ENCODE results near the gene AGK.
"Not testable (repeated sequence)": the region's sequence is repeated elsewhere in the genome, so short reads cannot be mapped to it uniquely, and the experiment has no call there.

Gene AGK

GRCh38 chr7:141686074-141686473 is 134.9 kb downstream of the AGK start:
- DNase-seq = no peak

- no peak for DNase-seq
These were observed 135.5 kb downstream of the AGK start for GRCh38 chr7:141686670-141687069.

GRCh38 chr7:141688043-141688442 is 136.8 kb downstream of the AGK start:
- DNase-seq = no peak

- DNase-seq = not testable (repeated sequence)
These were observed 138.0 kb downstream of the AGK start for GRCh38 chr7:141689072-141689825.

DNA sequence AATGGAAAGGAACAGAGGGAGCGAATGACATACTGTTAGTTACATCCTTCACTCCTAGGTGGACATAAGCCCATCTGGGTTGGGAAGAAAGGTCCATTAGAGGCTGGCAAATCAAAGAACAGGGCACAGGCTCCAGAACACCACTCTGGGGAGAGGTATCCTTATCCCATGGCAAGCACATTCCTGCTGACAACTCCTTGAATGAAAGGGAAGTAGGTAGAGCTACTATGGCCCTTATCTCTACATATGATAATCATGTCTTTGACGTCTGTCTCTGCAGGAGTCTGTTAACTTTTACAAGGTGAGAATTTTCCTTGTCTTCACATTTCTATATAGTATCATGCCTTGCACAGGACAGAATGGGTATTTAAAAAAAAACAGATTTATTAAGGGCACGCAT is 140.3 kb downstream of the AGK start:
- DNase-seq = no peak

DNA sequence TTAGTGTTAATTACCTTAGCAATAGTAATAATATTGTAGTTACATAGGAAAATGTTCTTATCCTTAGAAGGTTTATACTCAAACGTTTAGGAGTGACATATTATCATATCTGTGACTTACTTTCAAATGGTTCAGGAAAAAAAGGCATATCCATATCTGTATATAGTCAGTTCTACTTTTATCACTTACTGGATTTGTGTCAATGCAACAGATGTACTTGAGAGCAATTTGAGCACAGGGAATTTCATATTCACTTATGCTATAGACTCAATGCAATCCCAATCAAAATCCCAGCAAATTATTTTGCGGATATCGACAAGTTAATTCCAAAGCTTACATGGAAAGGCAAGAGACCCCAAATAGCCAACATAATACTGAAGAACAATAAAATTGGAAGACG is 140.8 kb downstream of the AGK start:
- DNase-seq = no peak

- DNase-seq = no peak
These were observed 141.9 kb downstream of the AGK start for GRCh38 chr7:141693082-141693481.

- no peak for DNase-seq
These were observed 144.6 kb downstream of the AGK start for GRCh38 chr7:141695803-141696289.

GRCh38 chr7:141696348-141696747 is 145.1 kb downstream of the AGK start:
- no peak for DNase-seq

DNA sequence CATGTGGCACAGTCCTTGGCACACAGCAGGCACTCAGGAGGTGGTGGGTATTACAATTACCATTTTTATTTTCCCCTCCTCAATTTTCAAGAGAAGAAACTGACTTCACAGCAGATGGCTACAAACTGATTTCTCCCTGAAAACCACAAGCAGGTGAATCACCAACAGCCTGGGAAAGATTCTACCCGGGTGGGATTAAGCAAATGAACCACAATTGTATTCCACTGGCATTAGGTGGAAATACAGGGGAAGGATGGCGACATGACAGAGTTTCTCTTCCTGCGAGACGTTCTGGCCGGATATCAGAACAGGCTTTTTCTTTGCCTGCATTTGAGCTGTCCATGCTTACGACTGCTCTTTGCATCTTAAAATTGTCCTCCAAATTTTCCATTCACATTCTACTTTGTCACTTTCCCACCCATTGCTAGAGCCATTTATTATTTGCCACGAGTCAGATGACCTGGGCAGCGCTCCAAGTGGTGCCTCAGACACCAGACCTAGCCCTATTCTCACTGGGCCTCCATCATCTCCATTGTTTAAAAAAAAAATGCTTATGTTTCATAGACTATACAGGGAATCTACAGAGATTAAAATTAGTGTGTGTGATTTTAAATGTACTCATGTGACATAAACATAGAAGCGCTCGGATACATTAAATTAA is 146.1 kb downstream of the AGK start:
- DNase-seq = no peak

- no peak for DNase-seq
These were observed 147.2 kb downstream of the AGK start for GRCh38 chr7:141698247-141699015.

- no peak for DNase-seq
These were observed 148.7 kb downstream of the AGK start for GRCh38 chr7:141699860-141700259.

- DNase-seq = no peak
These were observed 149.2 kb downstream of the AGK start for GRCh38 chr7:141700296-141700847.

DNA sequence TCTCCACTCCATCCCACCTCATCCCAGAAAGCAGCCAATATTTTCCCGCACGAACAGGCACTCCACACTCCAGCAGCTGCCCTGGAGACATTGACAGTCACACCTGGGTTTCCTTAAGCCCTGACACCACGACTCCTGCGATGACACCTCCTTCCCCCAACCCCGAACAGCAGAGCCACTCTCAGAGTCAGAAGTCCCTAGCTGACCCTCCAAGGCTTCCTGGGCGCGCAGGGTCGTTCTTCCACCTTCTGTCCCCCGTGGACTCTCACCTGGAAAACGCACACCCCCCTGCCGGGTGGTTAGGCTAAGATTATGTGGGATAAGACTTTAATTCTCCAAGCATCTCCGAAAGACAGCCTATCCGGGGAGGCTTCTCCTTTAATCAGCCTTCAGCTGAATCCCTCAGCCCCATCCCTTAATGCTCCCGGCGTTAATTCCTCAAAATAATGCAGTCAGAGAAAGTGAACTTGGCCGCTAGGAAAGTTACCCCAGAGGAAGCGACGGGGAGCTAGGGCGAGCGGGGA is 149.7 kb downstream of the AGK start:
- no peak for DNase-seq

DNA sequence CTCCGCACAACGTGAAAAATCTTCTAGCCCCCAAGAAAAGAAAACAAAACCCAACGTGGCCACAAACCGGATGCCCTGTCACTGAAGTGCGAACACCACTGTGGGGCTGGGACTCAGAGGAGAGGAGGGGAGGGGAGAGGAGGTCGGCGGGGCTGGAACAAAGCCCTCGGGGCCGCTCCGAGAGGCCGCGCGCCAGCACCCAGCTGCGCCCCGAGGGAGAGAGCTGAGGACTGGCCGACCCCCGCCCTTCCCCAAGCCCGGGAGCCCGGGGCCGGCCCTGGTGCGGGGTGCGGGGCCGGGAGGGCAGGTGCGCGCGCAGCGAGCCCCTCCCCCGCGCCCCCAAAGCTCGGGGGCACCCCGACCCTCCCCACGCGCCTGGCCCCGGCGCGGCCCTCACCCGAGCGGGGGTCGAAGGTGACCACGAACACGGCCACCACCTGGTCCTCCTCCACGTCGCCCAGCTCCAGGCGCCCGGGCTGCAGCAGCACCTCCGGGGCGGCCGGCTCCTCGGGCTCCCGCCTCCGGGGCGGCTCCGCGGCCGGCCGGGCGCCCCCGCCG is 150.4 kb downstream of the AGK start:
- no peak for DNase-seq

DNA sequence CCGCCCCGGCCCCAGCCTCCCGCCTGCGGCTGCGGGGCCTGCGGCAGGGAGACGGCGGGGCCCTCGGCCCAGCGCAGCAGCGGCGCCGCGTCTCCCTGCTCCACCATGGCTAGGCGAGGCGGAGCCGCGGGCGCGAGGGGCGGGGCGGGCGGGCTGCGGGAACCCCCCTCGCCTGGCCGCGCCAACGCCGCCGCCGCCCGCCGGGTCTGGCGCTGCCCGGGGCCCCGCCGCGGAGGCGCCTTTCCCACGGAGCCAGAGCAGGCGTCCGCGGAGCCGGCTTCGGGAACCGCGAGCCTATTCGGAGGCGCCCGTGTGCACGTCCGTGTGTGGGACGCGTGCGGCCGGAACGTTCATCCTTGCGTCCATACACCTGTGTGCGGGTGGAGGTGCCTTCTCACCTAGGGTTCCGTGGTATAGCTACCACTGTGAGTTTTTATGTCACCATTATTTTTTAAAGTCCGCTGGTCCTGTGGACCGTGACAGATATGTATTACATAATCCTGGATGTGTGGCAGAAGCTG is 150.9 kb downstream of the AGK start, which contains the start of gene DENND11:
Gene DENND11, minus strand, starts transcription at position 120 of the 521 bp plus-strand sequence. Its CDS starts 13 bp downstream, at position 107.
- DNase-seq = no peak

- DNase-seq = no peak
These were observed 151.7 kb downstream of the AGK start for GRCh38 chr7:141702892-141703291.

DNA sequence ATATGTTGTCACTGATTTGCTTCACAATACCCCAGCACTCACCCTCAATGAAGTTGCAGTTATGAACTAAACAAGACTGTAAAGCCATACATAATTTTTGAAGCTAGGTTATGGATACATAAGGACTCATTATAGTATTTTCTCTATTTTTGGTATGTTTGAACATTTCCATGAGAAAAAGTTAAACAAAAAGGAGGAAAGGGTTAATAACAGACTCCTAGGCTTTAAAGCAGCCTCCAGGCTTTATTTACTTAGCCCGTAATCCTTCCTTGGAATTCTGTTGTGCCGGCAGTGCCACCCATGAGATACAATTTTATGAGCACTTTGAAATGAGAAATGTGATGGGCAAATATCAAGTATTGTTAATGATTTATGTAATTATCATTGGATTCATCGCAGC is 152.9 kb downstream of the AGK start:
- DNase-seq = no peak

GRCh38 chr7:141704741-141705140 is 153.5 kb downstream of the AGK start:
- no peak for DNase-seq

Data from NCI-H1436 treated with DMSO at 0.1 percent for 48 hours (cell line).